Esophagus (tissue), 2 donors: ENCODE measurements around the gene KLF16. TPM values are rescaled to one million over a fixed set of nuclear protein-coding genes. Genes with fewer than 3 reads are reported as not detected.
"Not testable (repeated sequence)": the region's sequence is repeated elsewhere in the genome, so short reads cannot be mapped to it uniquely, and the experiment has no call there.

ENCODE experiments used
- H3K27ac ChIP-seq, 2 donors: one replicate each; pipeline ENCODE4 v1.5.1; 2013; ENCODE audit warnings: low read depth in 2 of 2, mild to moderate bottlenecking in 2 of 2, inconsistent platforms in 1 of 2, low read length in 1 of 2, moderate library complexity in 1 of 2
- H3K27me3 ChIP-seq, 2 donors: one replicate each; pipeline ENCODE4 v1.6.1; 2013; ENCODE audit warnings: low read length in 2 of 2, control low read depth in 1 of 2, mild to moderate bottlenecking in 1 of 2; ENCODE audit not compliant: insufficient read depth in 2 of 2, control insufficient read depth in 1 of 2
- H3K36me3 ChIP-seq, 2 donors: one replicate each; pipeline ENCODE4 v1.6.1; 2013; ENCODE audit warnings: low read length in 1 of 2; ENCODE audit not compliant: control insufficient read depth in 2 of 2, insufficient read depth in 2 of 2
- H3K4me1 ChIP-seq, 2 donors: one replicate each; pipeline ENCODE4 v1.6.1; 2013; ENCODE audit warnings: low read length in 1 of 2; ENCODE audit not compliant: control insufficient read depth in 2 of 2, insufficient read depth in 2 of 2
- H3K4me3 ChIP-seq, 2 donors: one replicate each; pipeline ENCODE4 v1.5.1; 2013; ENCODE audit warnings: low read length in 2 of 2, mild to moderate bottlenecking in 2 of 2, low read depth in 1 of 2, moderate library complexity in 1 of 2
- H3K9me3 ChIP-seq, 2 donors: one replicate each; pipeline ENCODE4 v1.6.1; 2013; ENCODE audit warnings: mild to moderate bottlenecking in 2 of 2, low read depth in 1 of 2, low read length in 1 of 2, moderate library complexity in 1 of 2; ENCODE audit not compliant: control insufficient read depth in 2 of 2, insufficient read depth in 1 of 2
- whole genome bisulfite sequencing, 2 donors: extraction: QIAGEN DNeasy Blood & Tissue Kit; methylation state at CpG; one replicate each; pipeline ENCODE4 v1.1.7; 2013; 5-methylcytosine and 5-hydroxymethylcytosine counted together
- polyA plus RNA-seq, 2 donors: library from polyadenylated mRNA; stranded (reverse); fragments of 200-250 nt; gene quantifications; one replicate each; pipeline ENCODE4 v1.2.3, GENCODE V29; 2013
- donor health status: healthy with polysubstance abuse.
- donor health status: Bipolar disorder and iron deficiency.

Gene KLF16
- polyA plus RNA-seq, 2 donors = 9.3 to 13.5 TPM

DNA sequence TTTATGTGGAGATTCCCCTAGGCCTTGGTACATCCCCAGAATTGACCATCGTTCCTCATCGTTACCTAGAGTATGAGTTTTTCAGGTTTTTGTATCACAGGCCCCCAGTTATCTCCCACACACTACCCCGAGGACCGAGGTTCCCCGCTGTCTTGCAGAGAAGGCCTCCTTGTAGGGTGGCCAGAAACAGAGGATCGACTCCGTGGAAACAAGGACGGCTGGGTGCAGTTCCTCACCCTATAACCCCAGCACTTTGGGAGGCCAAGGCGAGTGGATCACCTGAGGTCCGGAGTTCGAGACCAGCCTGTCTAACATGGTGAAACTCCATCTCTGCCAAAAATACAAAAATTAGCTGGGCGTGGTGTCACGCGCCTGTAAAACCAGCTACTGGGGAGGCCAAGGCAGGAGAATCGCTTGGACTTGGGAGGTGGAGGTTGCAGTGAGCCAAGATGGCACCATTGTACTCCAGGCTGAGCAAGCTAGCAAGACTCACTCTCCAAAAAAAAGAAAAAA lies 42.5 kb upstream of the KLF16 start:
- no peaks in the 10 kb centered on the region for H3K27me3 ChIP-seq
- H3K4me3 ChIP-seq = peak overlapping the region; percentile 59 to 76
- H3K27ac ChIP-seq = peak overlapping the region; percentile 94 to 98
- peaks cover 11 to 14% of the 10 kb centered on the region in 2 donors for H3K4me1 ChIP-seq
- H3K9me3 ChIP-seq = no peaks in the 10 kb centered on the region
- no peaks in the 10 kb centered on the region for H3K36me3 ChIP-seq
- WGBS, 2 donors = 60 to 63% methylated on average over 15 of the region's 15 CpGs

DNA sequence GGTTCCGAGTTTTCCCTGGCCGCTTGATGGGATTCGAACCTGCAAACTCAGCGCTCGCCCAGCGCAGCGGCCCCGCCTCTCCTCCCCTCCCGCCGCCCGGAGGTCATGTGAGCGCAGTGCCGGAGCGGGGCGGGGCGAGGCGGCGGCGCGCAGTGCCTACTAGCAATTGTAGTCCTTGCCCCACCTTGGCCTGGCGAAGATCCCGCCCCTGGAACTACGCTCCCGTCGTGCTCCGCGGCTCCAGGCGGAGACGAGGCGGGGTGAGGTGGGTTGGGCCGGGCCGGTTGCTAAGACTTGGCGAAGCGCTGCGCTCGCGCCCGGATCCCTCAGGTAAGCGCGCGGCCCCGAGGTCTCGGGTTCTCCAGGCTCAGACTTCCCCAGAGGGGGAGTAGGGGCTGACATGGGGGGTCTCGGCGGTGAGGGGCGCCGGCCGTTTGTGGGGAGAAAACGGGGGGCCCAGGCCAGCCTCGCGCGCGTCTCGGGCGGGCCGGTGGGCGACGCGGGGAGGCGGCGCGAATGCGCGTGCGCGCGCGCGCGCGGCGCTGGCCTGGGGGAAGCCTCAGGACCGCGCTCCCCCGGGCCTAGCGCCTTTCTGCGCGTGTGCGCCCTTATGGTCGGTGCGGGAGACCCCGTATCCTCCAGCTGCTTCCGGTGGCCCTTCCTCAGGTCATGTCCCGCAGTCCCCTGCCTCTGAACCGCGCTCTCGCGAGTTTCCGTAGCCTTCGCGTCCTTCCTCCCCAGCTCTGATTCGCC lies 41.9 kb upstream of the KLF16 start, which contains the start of the genes ADAT3 and SCAMP4:
TSS of gene ADAT3 (plus strand) at position 290 of the 753 bp plus-strand sequence. CDS start 6,649 bp downstream, outside the sequence.
TSS of gene SCAMP4 (plus strand) at position 290 of the 753 bp plus-strand sequence. CDS start 9,621 bp downstream, outside the sequence.
- no peaks in the 10 kb centered on the region for H3K9me3 ChIP-seq
- H3K36me3 ChIP-seq = no peaks in the 10 kb centered on the region
- H3K4me1 ChIP-seq = peaks cover 11 to 14% of the 10 kb centered on the region in 2 donors
- H3K4me3 ChIP-seq = peak within 1 kb of the TSS; percentile 59 to 76
- WGBS, 2 donors = 0 to 1% methylated on average over 56 to 92 of the region's 92 CpGs
- H3K27me3 ChIP-seq = no peaks in the 10 kb centered on the region
- peak within 1 kb of the TSS; percentile 97 to 98 for H3K27ac ChIP-seq

DNA sequence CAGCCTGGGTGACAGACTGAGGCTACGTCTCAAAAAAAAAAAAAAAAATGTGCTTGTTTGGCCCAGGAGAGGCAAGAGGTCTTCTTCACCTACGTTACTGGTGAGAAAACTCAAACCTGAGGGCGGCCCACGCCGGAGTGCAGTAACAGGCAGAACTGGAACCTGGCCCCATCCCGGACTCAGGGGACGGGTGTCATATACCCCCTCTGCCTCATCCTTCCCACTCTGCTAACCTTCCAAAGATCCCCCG lies 41.4 kb upstream of the KLF16 start:
- Histone ChIP-seq H3K9me3 (no peaks in the 10 kb centered on the region), H3K4me1 (peaks cover 9 to 14% of the 10 kb centered on the region in 2 donors), H3K36me3 (no peaks in the 10 kb centered on the region), H3K4me3 (peak overlapping the region; percentile 16 to 25), H3K27me3 (no peaks in the 10 kb centered on the region), H3K27ac (peak overlapping the region; percentile 97 to 98)
- 25 to 27% methylated on average over 8 of the region's 8 CpGs for WGBS, 2 donors

DNA sequence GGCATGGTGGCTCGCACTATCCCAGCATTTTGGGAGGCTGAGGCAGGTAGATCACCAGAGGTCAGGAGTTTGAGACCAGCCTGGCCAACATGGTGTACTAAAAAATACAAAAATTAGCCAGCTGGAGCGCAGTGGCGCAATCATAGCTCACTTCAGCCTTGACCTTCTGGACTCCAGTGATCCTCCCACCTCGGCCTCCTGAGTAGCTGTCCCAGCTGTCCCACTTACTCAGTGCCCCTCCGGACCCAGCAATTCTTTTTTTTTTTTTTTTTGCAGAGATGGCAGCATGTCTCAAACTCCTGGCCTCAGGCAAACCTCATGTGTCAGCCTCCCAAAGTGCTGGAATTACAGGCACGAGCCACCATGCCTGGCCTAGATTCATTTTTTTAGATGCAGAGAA lies 39.5 kb upstream of the KLF16 start:
- Histone ChIP-seq H3K27me3 (no peaks in the 10 kb centered on the region), H3K4me3 (no peak overlapping the region), H3K27ac (peak overlapping the region in 1 of 2 donors; percentile 40), H3K4me1 (peaks cover 3 to 4% of the 10 kb centered on the region in 2 donors), H3K36me3 (no peaks in the 10 kb centered on the region), H3K9me3 (no peaks in the 10 kb centered on the region)
- WGBS, 2 donors = 77 to 87% methylated on average over 6 of the region's 6 CpGs

DNA sequence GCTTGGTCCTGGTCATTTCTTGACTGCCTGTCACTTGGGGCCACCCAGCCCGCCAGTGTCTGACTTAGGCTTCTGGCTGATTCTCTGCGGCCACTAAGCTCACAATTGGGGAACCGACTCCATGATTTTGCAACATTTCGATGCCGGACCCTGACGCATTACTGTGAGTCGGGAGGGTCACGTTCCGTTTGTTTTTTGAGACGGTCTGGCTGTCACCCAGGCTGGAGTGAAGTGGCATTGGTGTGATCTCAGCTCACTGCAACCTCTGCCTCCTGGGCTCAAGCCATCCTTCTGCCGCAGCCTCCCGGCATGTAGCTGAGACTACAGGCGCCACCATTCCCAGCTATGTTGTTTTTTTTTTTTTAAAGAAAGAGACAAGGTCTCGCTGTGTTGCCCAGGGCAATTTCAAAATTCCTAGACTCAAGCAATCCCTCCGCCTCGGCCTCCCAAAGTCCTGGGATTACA lies 38.6 kb upstream of the KLF16 start:
- Histone ChIP-seq H3K36me3 (no peaks in the 10 kb centered on the region), H3K27me3 (no peaks in the 10 kb centered on the region), H3K4me1 (peaks cover 3 to 4% of the 10 kb centered on the region in 2 donors), H3K27ac (peak overlapping the region in 1 of 2 donors; percentile 7), H3K4me3 (no peak overlapping the region), H3K9me3 (no peaks in the 10 kb centered on the region)
- whole genome bisulfite sequencing, 2 donors = 79 to 80% methylated on average over 16 of the region's 16 CpGs

GRCh38 chr19:1896508-1896907 lies 33.1 kb upstream of the KLF16 start:
- peak overlapping the region in 1 of 2 donors; percentile 48 for H3K27ac ChIP-seq
- 62 to 74% methylated on average over 13 of the region's 13 CpGs for WGBS, 2 donors

GRCh38 chr19:1893791-1894190 lies 30.4 kb upstream of the KLF16 start:
- H3K9me3 ChIP-seq = no peaks in the 10 kb centered on the region
- no peak overlapping the region for H3K4me3 ChIP-seq
- H3K36me3 ChIP-seq = no peaks in the 10 kb centered on the region
- no peaks in the 10 kb centered on the region for H3K27me3 ChIP-seq
- WGBS, 2 donors = 83 to 86% methylated on average over 17 of the region's 17 CpGs
- H3K27ac ChIP-seq = no peak overlapping the region
- H3K4me1 ChIP-seq = no peaks in the 10 kb centered on the region

More at GRCh38 chr19:1896508-1896907, 33.1 kb upstream of the KLF16 start:
- Histone ChIP-seq H3K4me1 (no peaks in the 10 kb centered on the region), H3K9me3 (no peaks in the 10 kb centered on the region), H3K27me3 (no peaks in the 10 kb centered on the region), H3K36me3 (no peaks in the 10 kb centered on the region), H3K4me3 (no peak overlapping the region)

DNA sequence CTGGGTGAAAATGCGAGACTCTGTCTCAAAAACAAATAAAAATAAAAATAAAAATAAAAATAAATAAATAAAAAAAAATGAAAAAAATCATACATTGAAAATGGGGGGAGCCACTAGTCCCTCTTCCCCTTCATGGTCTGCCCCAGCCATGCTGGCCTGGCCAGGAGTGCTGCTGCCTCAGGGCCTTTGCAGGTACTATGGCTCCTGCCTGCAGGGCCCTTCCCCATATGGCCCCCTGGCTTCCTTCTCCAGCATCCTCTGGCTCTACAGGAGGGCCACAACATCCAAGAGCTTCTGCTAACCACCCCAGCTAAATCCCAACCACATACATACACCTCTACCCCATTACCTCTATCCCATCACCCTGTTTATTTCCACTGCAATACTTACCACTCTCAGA lies 26.5 kb upstream of the KLF16 start:
- WGBS, 2 donors = 91 to 95% methylated on average over 1 of the region's 1 CpG
- no peaks in the 10 kb centered on the region for H3K27me3 ChIP-seq
- H3K9me3 ChIP-seq = no peaks in the 10 kb centered on the region
- H3K4me1 ChIP-seq = no peaks in the 10 kb centered on the region
- no peak overlapping the region for H3K27ac ChIP-seq
- no peak overlapping the region for H3K4me3 ChIP-seq
- no peaks in the 10 kb centered on the region for H3K36me3 ChIP-seq

GRCh38 chr19:1888385-1888784 lies 25.0 kb upstream of the KLF16 start:
- peaks cover 8 to 12% of the 10 kb centered on the region in 2 donors for H3K4me1 ChIP-seq
- H3K4me3 ChIP-seq = no peak overlapping the region
- H3K9me3 ChIP-seq = no peaks in the 10 kb centered on the region
- H3K27me3 ChIP-seq = no peaks in the 10 kb centered on the region
- H3K36me3 ChIP-seq = no peaks in the 10 kb centered on the region
- H3K27ac ChIP-seq = no peak overlapping the region
- WGBS, 2 donors = 80 to 84% methylated on average over 5 of the region's 5 CpGs

DNA sequence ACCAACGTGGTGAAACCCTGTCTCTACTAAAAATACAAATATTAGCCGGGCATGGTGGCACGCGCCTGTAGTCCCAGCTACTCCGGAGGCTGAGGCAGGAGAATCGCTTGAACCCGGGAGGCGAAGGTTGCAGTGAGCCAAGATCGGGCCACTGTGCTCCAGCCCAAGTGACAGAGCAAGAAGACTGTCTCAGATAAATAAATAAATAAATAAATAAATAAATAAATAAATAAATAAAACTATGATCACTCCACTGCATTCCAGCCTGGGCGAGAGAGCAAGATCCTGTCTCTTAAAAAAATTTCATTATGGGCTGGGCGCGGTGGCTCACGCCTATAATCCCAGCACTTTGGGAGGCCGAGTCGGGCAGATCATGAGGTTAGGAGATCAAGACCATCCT lies 23.0 kb upstream of the KLF16 start:
- not testable (repeated sequence) for H3K36me3 ChIP-seq, H3K4me3 ChIP-seq, H3K27ac ChIP-seq, H3K9me3 ChIP-seq, H3K27me3 ChIP-seq
- peaks cover 15 to 19% of the 10 kb centered on the region in 2 donors for H3K4me1 ChIP-seq
- 91 to 93% methylated on average over 15 of the region's 15 CpGs for WGBS, 2 donors
